HG03521 (cell line): ENCODE data around the gene NIBAN1.
"Not testable (repeated sequence)": the region's sequence is repeated elsewhere in the genome, so short reads cannot be mapped to it uniquely, and the experiment has no call there.

Experiments used
- ATAC-seq: cut with Tn5 transposase; IDR thresholded peaks from one replicate; pipeline ENCODE4 v1.9.1; 2021; ENCODE audit warnings: mild to moderate bottlenecking, moderate library complexity; ENCODE audit not compliant: unreplicated experiment

NIBAN1 gene

DNA sequence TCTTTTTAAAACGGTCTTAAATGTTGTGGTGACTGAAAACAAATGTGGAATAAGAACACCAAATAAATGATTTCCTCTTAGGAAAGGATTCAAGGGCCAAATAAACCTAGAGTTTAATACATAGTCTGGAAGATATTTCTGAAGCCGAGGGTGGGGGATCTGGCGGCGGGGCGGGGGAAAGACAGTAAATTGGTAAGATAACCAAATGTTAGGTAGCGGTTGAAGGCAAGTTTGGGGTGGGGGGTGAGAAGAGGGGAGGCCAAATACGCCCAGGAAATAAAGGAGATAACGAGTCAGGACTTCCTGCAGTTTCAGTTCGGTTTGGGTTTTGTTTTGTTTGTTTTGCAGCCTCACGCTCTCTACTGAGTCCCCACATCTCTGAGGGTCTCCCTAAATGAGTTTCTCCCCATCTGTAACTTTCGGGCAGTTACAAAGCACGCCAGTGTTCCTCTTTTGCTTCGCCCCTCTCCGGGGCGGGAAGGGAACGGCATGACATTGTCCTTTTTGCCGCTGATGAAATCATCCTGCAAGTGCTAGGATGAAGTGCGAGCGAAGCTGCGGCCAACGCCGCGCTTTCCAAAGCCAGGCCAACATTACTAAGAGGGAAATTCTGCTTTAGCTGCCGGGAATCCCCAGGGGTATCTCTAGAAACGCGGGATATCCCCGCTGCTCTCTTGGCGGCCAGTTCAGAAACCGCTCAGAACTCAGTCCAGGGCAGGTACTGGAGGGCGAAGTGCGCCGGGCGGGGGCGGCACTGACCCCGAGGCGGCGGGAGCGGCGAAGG, 844 bp downstream of the NIBAN1 start:
- peak; percentile 49 for ATAC-seq

DNA sequence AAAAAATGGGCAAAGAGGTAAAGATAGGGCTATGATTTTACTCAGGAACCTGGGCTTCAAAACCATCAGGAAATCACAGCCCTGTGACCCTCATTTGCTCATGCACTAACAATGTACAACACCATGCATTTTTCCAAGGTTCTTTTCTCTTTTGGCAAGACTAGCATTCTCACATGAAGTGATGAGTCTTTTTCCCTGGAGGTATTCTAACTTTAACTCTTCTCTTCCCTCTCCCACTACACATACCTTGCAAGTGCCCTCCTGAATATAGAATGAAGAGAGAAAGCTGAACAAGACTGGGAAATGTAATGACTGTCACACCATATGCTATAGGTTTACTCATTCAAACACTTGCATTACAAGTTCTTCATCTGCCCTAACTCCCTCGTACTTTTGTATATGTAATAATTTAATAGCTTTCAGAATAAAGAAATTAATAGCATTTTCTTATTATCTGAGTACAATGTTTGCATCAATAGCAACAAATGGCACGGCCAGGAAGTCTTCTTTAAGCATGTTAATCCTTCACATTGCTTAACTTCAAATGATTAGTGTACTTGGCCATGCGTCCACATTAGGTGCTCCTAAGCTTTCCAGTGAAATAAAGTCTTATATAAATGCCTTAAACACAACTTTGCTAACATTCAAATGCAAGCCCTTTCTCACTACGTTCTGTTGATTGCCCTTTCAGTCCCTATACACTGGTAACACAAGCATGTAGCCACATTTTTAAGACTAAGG, 1.8 kb downstream of the NIBAN1 start:
- ATAC-seq, result no peak

GRCh38 chr1:184971522-184972265, 2.6 kb downstream of the NIBAN1 start:
- ATAC-seq, result no peak

DNA sequence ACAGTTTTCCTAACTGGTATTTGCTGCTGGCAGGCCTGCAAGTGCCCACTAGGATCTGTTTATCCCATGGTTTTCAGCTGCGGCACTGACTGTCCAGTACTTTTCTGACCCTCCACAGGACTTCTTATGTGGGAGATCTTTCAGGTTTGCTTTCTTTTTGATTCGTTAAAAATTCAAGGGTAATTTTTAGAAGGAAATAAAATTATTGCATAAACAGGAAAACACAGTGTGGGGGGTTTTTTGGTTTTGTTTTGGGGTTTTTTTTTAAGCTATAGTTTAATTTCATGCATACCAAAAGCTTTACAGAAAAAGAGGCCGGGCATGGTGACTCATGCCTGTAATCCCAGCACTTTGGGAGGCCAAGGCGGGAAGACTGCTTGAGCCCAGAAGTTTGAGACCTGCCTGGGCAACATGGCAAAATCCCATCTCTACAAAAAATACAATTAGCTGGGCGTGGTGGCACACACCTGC, 3.6 kb downstream of the NIBAN1 start:
- no peak for ATAC-seq

DNA sequence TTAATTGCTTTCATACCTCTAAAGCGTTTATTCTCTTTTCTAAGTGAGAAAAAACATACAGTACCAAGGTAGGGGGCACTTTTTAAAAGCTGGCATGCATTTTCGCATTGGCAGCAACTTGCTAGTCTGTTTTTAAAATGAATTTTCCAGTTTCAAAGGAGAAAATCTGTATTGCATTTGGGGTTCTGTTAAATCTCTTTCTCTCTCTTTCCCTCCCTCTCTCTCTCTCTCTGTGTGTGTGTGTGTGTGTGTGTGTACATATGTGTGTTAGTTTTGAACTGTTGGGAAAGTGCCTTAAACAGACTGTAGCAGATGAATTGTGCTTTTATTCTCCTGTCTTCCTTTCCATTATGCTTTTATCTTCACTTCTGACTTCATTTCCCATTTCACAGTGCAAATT, 7.3 kb downstream of the NIBAN1 start:
- no peak for ATAC-seq

GRCh38 chr1:184965944-184966860, 8.1 kb downstream of the NIBAN1 start:
- no peak for ATAC-seq

- no peak for ATAC-seq
These were observed 8.9 kb downstream of the NIBAN1 start for GRCh38 chr1:184965439-184965838.

- ATAC-seq, result no peak
These were observed 14.7 kb downstream of the NIBAN1 start for GRCh38 chr1:184959626-184960025.

GRCh38 chr1:184958554-184959353, 15.6 kb downstream of the NIBAN1 start:
- no peak for ATAC-seq

DNA sequence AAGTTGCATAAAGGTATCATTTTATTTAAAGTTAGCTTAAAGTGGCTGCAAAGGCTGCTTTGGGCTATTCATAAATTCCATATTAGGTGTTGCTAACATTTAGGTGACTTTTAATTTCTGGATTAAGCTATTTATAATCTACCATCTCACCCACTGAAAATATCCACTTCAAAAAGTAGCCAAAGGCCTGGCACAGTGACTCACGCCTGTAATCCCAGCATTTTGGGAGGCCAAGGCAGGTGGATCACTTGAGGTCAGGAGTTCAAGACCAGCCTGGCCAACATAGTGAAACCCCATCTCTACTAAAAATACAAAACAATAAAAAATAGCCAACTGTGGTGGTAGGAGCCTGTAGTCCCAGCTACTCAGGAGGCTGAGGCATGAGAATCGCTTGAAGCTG, 16.4 kb downstream of the NIBAN1 start:
- not testable (repeated sequence) for ATAC-seq

- ATAC-seq, result no peak
These were observed 17.2 kb downstream of the NIBAN1 start for GRCh38 chr1:184956999-184957700.

DNA sequence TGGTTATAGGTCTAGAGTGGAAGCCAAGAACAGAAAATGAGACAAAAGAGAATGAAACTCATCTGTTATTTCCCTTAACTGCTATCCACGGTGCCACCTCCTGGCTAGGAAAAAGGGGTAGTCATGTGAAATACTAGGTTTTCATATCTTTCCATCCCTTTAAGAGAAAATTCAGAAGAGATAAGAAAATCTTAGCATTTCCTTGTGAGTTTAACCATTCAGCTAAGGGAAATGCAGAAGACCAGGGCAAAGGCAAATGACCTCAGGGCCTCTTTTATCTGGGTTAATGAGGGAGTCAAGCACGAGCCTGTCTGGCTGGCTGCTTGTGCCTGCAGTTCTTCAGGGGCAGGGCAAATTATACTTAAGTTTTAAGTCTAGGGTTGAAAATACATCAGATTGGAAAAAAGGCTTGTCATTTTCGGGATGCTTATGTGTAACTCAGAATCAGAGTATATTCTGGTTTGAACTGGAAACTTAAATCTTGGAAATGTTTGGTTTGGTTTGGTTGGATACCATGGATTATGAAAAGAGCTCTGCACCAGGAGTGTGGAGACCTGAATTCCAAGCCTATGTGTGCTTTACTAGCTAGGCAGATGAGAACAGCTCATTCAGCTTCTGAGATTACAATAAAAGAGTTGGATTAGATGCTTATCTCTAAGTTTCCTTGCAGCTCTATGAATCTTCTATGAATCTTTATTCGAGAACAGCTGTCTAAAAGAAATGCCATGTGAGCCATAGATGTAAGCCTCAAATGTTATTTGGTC, 19.9 kb downstream of the NIBAN1 start:
- no peak for ATAC-seq

DNA sequence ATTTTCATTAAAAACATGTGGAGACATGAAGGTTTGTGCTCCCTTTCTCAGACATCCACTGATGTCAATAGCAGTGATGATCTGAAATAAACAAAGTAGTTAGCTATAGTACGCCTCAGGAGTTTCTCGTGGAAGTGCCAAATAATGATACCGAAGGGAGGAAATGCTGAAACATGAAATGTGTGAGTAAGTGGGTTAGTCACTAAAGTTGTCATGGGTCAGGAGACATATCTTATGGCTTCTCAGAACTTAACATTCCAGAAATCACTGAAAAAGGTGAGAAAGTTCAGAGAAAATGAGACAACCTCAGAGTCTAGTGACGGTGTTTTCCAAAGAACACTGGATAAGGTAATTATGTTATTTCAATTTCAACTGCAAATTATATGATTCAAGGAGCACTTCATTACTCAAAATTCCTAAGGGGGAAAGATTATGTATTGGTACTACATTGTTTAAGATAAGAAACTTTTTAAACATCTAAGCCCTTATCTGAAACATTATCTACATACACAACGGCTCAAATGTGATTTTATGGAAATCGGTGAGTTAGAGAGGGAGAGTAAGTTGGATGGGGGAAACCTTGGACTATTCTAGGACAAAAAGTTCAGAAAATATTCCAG, 20.6 kb downstream of the NIBAN1 start:
- ATAC-seq, result no peak

GRCh38 chr1:184952428-184952827, 21.9 kb downstream of the NIBAN1 start:
- no peak for ATAC-seq

DNA sequence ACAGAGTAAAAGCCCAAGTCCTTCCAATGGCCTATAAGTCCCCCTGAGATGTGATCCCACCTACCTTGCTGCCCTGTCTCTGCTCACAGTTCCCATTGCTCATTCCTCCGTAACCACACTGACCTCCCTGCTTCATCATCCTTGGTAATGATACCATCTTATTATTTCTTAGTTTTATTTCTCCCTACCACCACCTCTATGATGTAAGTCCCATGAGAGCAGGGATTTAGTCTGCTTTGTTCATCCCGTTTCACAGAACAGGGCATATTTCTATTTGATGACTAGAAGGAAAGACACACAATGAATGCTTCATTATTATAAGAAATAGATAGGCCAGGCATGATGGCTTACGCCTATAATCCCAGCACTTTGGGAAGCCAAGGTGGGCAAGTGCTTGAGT, 22.5 kb downstream of the NIBAN1 start:
- ATAC-seq, result no peak

DNA sequence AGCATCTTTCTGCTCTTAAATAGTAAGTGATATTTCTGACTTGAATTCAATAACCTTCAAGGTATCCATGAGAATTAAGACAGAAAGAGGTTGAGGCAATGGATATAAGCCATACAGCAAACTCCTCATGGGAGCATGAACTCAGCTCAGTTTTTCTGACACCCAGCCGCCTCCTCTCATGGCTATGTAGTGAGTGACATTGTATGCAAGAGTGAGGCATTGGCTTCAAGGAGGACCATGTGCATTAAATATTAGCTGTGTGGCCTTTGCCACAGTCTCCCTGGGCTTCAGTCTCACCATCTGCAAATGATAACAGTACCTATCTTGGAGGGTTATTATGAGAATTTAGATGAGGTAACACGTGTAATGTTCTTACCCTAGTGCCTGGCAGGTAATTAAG, 23.4 kb downstream of the NIBAN1 start:
- no peak for ATAC-seq

DNA sequence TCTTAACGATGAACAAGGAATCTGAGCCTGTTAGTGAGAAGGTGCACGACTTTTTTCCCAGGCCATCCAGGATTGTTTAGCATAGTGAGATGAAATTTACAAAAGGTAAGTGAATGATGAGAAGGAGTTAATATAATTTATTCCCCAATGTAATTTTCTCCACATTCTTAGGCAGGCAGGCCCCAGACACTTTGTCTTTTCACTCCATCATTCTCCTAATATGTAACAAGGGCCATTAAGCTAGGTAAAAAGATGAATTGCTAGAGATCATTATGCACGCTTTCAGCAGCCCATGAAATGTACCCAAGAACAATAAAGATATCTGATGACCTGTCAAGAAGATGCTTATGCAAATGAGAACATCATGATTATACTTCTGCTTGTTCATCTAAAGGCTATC, 24.1 kb downstream of the NIBAN1 start:
- ATAC-seq, result no peak
